AG09319 (cell line): ENCODE data around the gene ATP8B1.

Experiments used
- DNase-seq: peaks from one replicate; pipeline ENCODE4 v3.0.0-alpha.2; 2010; ENCODE audit warnings: low read depth; ENCODE audit errors: extremely low read depth
- TF ChIP-seq, protein P1 (sequence below): IDR thresholded peaks from 2 replicates; pipeline ENCODE4 v1.5.1; 2011; ENCODE audit warnings: low read depth, mild to moderate bottlenecking, inconsistent platforms, low read length, moderate library complexity

Gene ATP8B1

DNA sequence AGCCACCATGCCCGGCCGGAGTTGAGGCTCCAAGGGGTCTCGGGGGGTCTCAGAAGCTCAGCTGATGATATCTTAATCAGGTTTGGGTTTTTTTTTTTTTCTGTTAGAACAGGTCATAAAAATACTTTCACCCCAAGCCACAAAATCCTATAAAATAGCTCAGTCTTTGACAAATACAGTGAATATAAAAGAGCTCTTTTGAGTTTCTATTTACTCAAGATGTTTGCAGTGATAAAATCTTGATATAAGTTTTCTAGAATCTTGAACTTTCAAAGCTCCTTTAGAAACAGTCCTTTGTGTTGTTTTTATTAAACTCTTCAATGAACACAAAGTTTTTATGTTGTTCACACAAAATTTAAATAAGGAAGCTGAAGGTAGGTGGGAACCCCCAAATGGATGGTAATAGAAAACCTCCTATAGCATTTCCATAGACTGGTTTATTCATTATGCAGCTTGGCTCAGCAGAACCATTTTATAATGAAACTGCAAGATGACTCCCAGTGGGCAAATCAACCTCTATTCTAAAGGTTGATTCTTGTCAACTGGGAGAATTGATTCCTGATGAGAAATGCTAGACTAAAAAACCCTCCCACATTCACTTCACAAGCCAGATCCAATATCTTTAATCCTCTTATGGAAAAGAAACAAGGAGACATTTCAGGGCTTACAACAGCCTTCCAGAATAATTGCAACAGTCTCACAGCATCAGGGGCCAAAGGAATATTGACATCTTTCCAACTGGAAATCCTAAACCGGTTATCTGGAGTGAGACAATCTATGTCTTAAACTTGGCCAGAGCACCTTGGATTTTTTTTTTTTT, 167.9 kb downstream of the ATP8B1 start:
- DNase-seq = peak; percentile 67
- TF ChIP-seq, protein P1, sequence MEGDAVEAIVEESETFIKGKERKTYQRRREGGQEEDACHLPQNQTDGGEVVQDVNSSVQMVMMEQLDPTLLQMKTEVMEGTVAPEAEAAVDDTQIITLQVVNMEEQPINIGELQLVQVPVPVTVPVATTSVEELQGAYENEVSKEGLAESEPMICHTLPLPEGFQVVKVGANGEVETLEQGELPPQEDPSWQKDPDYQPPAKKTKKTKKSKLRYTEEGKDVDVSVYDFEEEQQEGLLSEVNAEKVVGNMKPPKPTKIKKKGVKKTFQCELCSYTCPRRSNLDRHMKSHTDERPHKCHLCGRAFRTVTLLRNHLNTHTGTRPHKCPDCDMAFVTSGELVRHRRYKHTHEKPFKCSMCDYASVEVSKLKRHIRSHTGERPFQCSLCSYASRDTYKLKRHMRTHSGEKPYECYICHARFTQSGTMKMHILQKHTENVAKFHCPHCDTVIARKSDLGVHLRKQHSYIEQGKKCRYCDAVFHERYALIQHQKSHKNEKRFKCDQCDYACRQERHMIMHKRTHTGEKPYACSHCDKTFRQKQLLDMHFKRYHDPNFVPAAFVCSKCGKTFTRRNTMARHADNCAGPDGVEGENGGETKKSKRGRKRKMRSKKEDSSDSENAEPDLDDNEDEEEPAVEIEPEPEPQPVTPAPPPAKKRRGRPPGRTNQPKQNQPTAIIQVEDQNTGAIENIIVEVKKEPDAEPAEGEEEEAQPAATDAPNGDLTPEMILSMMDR = no peak

DNA sequence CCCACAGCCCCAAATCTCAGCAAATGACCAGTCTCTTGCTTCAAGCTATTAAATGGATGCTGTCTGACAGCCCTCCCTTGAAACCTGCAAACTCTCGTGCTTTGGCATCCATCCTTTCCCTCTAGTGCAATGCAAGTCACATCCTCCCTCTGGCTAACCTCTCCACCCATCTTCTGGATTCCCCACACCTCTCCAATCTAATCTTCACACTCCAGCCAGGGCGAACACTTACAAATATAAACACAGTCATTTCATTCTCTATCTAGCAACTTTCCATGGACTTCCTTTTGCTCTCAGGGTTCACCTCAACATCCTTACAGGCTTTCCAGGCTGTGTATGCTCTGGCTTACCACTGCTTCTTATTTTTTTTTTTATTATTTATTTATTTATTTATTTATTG, 171.4 kb downstream of the ATP8B1 start:
- TF ChIP-seq, protein P1 = no peak
- DNase-seq = no peak

DNA sequence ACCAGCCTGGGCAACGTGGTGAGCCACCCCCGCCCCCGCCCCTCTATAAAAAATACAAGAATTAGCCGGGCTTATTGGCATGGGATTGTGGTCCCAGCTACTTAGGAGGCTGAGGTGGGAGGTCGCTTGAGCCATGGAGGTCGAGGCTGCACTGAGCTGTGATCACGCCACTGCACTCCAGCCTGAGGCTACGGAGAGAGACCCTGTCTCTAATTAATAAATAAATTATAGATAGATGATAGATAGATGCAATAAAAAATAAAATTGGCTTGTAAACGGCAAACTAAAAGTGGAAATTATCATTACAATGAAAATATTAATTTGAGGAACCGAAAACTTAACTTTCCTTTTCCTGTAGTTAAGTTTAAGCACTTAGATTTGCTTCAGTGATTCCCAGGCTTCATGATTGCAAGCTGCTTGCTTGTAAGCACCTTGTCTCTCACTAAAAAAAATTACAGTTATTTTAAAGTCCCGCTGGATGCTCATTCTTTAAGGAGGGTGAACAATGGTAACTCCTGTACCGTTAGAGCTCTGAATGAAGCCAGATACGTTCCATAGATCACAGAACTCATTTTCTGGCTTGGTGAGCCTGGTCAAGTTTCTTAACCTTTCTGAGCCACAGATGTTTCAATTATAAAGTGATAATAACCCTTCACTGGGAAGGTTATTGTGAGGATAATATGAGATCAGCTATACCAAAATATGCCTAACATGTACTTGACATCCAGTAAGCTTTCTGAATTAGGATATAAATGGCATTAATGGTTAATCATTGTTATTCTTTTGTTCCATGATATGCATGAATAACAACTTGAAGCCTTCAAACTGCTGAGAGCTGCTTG, 172.1 kb downstream of the ATP8B1 start:
- DNase-seq = no peak
- TF ChIP-seq, protein P1 = no peak

DNA sequence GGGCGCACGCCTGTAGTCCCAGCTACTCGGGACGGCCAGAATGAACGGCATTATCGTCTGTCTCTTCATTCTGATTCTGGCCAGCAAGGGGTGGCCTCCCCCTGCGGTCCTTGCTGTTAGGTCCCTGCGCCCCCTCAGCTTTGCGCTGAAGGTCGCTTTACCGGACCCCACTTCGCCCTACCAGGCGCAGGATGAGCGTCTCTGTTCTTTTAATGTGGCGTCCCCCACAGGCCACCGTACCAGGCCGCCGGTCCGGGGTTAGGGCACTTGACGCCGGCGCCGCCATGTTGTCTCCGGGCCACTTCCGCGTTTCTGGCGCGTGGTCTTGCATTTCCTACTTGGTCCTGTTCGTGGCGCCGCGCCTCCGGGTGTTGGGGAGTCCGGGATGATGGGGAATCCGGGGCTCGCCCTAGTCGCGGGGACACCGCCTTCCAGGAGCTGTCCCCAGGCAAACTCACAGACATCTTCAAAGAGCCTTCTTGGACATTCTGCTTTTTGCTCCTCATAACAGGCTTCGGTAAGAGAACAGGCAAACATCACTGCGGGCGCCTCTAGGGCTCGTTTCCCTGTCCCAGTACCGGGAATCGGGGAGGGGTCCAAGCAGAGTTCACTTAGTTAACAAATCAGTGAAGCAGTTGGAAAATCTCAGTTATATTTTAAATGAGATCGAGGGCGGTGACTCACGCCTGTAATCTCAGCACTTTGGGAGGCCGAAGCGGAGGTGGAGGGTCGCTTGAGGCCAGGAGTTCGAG, 172.9 kb downstream of the ATP8B1 start:
- TF ChIP-seq, protein P1 = peak; percentile 80

DNA sequence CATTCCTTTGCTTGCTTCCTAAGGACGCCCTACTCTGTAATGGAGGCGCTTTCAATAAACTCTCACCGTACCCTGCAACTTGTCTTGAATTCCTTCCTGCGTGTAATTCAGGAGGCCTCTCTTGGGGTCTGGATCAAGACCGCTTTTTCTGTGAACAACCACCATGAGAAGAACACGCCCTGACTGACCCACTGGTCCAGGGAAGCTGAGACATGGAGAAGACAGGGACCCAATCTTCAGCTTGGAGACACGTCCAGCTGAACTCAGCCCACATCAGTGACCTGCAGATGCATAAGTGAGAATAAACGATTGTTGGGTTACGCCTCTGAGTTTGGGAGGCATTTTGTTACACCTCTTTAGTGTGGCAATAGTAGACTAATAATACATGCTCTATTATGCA, 173.7 kb downstream of the ATP8B1 start:
- no peak for DNase-seq
- TF ChIP-seq, protein P1 = no peak

More for the DNA sequence above, 172.9 kb downstream of the ATP8B1 start:
- DNase-seq = peak; percentile 89

DNA sequence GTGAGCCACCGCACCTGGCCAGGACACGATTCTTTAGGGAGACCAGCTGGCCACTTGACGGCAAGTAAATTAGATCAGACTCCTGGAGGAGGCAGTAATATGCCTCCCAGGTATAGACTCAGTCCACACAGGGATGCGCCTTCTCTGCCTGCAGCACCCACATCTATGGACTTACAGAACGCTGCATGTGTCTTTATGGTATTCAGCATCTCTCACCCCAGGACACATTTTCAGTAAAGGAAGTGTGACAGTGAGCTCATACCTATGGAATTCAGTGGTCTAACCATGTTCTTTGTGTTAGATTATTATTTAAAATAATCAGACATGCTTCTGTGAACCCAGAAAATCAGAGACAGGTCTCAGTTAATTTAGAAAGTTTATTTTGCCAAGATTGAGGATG, 175.6 kb downstream of the ATP8B1 start:
- no peak for DNase-seq
- TF ChIP-seq, protein P1 = no peak

DNA sequence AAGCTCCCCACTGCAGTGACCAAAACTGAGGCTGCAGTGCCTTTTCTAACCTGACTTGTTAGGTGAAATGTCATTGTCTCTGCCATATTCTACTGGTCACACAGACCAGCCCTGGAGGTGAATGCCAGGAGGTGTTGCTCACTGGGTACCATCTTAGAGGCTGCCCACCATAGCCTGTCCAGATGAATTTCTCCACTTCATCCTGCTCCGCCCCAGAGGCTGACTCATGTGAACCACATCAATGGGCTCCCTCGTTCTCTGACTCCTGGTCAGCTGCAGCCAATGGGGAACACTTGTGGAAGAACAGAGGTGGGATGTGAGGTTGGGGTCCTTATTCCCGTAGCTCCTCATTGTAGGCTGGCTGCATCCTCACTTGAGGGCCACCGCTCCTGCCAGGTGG, 178.1 kb downstream of the ATP8B1 start:
- TF ChIP-seq, protein P1 = no peak
- DNase-seq = no peak
